ENCODE results near the gene LMO7. TPM values are rescaled to one million over a fixed set of nuclear protein-coding genes. Genes with fewer than 3 reads are reported as not detected.

The LMO7 gene
- total RNA-seq, 2 experiments from 2014 or later = 12.2 to 15.3 TPM

- POLR2A ChIA-PET = interaction anchor here (0.6 kb wide), 1 partner anchor 94 kb away, joined by 3 read pairs; no protein-coding TSS in a partner anchor
- intact Hi-C loops (cut with micrococcal nuclease) = loop anchor here (10.0 kb wide), 2 partner anchors 70 to 450 kb away; no protein-coding TSS in a partner anchor
- Mint-ChIP-seq H3K4me1 (ENCODE audit: low read depth) (peaks cover 75% of the 10 kb centered on the region), H3K9me3 (peaks cover 3% of the 10 kb centered on the region), H3K27ac (peak overlapping the region; percentile 17), H3K36me3 (ENCODE audit: low read depth) (peaks cover 19% of the 10 kb centered on the region), H3K4me3 (no peak overlapping the region), H3K27me3 (no peaks in the 10 kb centered on the region)
- TF ChIP-seq, protein P1, sequence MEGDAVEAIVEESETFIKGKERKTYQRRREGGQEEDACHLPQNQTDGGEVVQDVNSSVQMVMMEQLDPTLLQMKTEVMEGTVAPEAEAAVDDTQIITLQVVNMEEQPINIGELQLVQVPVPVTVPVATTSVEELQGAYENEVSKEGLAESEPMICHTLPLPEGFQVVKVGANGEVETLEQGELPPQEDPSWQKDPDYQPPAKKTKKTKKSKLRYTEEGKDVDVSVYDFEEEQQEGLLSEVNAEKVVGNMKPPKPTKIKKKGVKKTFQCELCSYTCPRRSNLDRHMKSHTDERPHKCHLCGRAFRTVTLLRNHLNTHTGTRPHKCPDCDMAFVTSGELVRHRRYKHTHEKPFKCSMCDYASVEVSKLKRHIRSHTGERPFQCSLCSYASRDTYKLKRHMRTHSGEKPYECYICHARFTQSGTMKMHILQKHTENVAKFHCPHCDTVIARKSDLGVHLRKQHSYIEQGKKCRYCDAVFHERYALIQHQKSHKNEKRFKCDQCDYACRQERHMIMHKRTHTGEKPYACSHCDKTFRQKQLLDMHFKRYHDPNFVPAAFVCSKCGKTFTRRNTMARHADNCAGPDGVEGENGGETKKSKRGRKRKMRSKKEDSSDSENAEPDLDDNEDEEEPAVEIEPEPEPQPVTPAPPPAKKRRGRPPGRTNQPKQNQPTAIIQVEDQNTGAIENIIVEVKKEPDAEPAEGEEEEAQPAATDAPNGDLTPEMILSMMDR (IDR thresholded peaks at IDR 0.05) = no peak
- CTCF ChIA-PET = interaction anchor here (1.0 to 6.3 kb wide), 2 partner anchors 68 to 69 kb away, joined by 5 to 45 read pairs; no protein-coding TSS in a partner anchor
- ATAC-seq (no peak), DNase-seq (no peak)
These were observed 128.3 kb downstream of the LMO7 start for GRCh38 chr13:75764251-75764925.

DNA sequence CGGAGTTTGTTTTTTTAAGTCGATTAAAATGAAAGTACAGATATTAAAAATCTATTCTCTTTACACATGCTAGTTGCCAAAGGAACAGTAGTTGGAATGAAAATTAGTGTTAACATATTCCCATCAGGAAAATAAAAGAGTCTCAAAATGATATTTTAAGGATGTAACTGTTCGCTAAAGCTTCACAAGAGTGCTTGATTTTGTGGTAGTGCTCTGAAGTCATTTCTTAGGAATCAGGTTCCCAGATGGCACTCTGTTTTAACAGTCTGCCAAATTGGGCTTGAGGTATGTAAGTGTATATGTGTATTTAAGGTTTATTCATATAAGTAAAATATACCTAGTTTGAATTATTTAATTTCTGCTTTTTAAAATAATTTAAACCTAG is 128.8 kb downstream of the LMO7 start:
- no peak for DNase-seq
- Mint-ChIP-seq H3K4me3 (no peak overlapping the region), H3K4me1 (ENCODE audit: low read depth) (peaks cover 70% of the 10 kb centered on the region), H3K27ac (no peak overlapping the region), H3K27me3 (no peaks in the 10 kb centered on the region), H3K9me3 (peaks cover 3% of the 10 kb centered on the region), H3K36me3 (ENCODE audit: low read depth) (peaks cover 19% of the 10 kb centered on the region)
- TF ChIP-seq, protein P1 (IDR thresholded peaks at IDR 0.05) = no peak
- intact Hi-C loops (cut with micrococcal nuclease) = loop anchor here (10.0 kb wide), 2 partner anchors 70 to 450 kb away; no protein-coding TSS in a partner anchor
- ChIA-PET POLR2A (no interaction called here), CTCF (interaction anchor here (1.0 to 1.6 kb wide), 2 partner anchors 16 to 69 kb away, joined by 3 to 5 read pairs; no protein-coding TSS in a partner anchor)
- no peak for ATAC-seq

- Mint-ChIP-seq H3K4me3 (peak overlapping the region; percentile 8), H3K9me3 (peaks cover 3% of the 10 kb centered on the region), H3K36me3 (ENCODE audit: low read depth) (peaks cover 20% of the 10 kb centered on the region), H3K27me3 (no peaks in the 10 kb centered on the region), H3K27ac (peak overlapping the region; percentile 70), H3K4me1 (ENCODE audit: low read depth) (peaks cover 68% of the 10 kb centered on the region)
- ChIA-PET CTCF (interaction anchor here (1.3 to 1.6 kb wide), 2 partner anchors 14 to 71 kb away, joined by 3 to 6 read pairs; no protein-coding TSS in a partner anchor), POLR2A (no interaction called here)
- DNase-seq (no peak), ATAC-seq (peak; percentile 11)
- TF ChIP-seq, protein P1 (IDR thresholded peaks at IDR 0.05) = no peak
- intact Hi-C loops (cut with micrococcal nuclease) = loop anchor here (10.0 kb wide), 2 partner anchors 72 to 452 kb away; no protein-coding TSS in a partner anchor
These were observed 130.5 kb downstream of the LMO7 start for GRCh38 chr13:75766636-75767035.

- Mint-ChIP-seq H3K27ac (no peak overlapping the region), H3K36me3 (ENCODE audit: low read depth) (peaks cover 26% of the 10 kb centered on the region), H3K4me3 (no peak overlapping the region), H3K9me3 (peaks cover 11% of the 10 kb centered on the region), H3K27me3 (no peaks in the 10 kb centered on the region), H3K4me1 (ENCODE audit: low read depth) (peaks cover 64% of the 10 kb centered on the region)
- TF ChIP-seq, protein P1 (IDR thresholded peaks at IDR 0.05) = no peak
- CTCF ChIA-PET = interaction anchor here (2.0 kb wide), 1 partner anchor 73 kb away, joined by 6 read pairs; no protein-coding TSS in a partner anchor
- intact Hi-C loops (cut with micrococcal nuclease) = loop anchor here (10.0 kb wide), 2 partner anchors 75 to 455 kb away; no protein-coding TSS in a partner anchor
- POLR2A ChIA-PET = interaction anchor here (1.5 kb wide), 1 partner anchor 8 kb away, joined by 3 read pairs; no protein-coding TSS in a partner anchor
- DNase-seq (no peak), ATAC-seq (no peak)
These were observed 133.2 kb downstream of the LMO7 start for GRCh38 chr13:75769141-75769905.

Measured in activated CD8-positive, alpha-beta T cell treated with anti-CD3 and anti-CD28 coated beads for 36 hours (primary cell).